GM19452 (cell line): ENCODE data around the gene PDE6C.

Experiments
- ATAC-seq: cut with Tn5 transposase; IDR thresholded peaks from one replicate; pipeline ENCODE4 v1.9.1; 2021; ENCODE audit not compliant: unreplicated experiment

Gene PDE6C

GRCh38 chr10:93612311-93612710 is at the start of gene PDE6C:
Gene PDE6C, plus strand, starts transcription at chr10:93612537. Its CDS starts 189 bp downstream, at chr10:93612726.
- ATAC-seq = no peak

- no peak for ATAC-seq
Measured at GRCh38 chr10:93565446-93565845, 46.9 kb upstream of the PDE6C start.

- ATAC-seq = no peak
Measured at GRCh38 chr10:93566435-93567276, 45.7 kb upstream of the PDE6C start, which contains the start of gene FFAR4. Gene FFAR4, plus strand, starts transcription at chr10:93566665. Its CDS starts 56 bp downstream, at chr10:93566721.

- no peak for ATAC-seq
Measured at GRCh38 chr10:93567277-93568104, 44.8 kb upstream of the PDE6C start.

- ATAC-seq = no peak
Measured at GRCh38 chr10:93568105-93568390, 44.3 kb upstream of the PDE6C start.

- ATAC-seq = no peak
Measured at GRCh38 chr10:93570383-93570782, 42.0 kb upstream of the PDE6C start.

GRCh38 chr10:93572606-93573005 is 39.7 kb upstream of the PDE6C start:
- no peak for ATAC-seq

GRCh38 chr10:93573051-93573909 is 39.1 kb upstream of the PDE6C start:
- ATAC-seq = no peak

GRCh38 chr10:93573924-93574323 is 38.4 kb upstream of the PDE6C start:
- ATAC-seq = no peak

GRCh38 chr10:93576888-93577287 is 35.4 kb upstream of the PDE6C start:
- no peak for ATAC-seq

- ATAC-seq = no peak
Measured at GRCh38 chr10:93577565-93577964, 34.8 kb upstream of the PDE6C start.

- no peak for ATAC-seq
Measured at GRCh38 chr10:93579089-93579488, 33.2 kb upstream of the PDE6C start.

GRCh38 chr10:93579985-93580711 is 32.2 kb upstream of the PDE6C start:
- no peak for ATAC-seq

- no peak for ATAC-seq
Measured at GRCh38 chr10:93580828-93581227, 31.5 kb upstream of the PDE6C start.

GRCh38 chr10:93584445-93584844 is 27.9 kb upstream of the PDE6C start:
- ATAC-seq = no peak

GRCh38 chr10:93589648-93590562 is 22.4 kb upstream of the PDE6C start:
- no peak for ATAC-seq

- no peak for ATAC-seq
Measured at GRCh38 chr10:93590638-93591037, 21.7 kb upstream of the PDE6C start.

GRCh38 chr10:93591065-93591808 is 21.1 kb upstream of the PDE6C start:
- ATAC-seq = no peak

GRCh38 chr10:93593254-93593653 is 19.1 kb upstream of the PDE6C start:
- ATAC-seq = no peak
